NK-92 treated with Interleukin-12 subunit alpha and Interleukin-12 subunit beta, amount 100 ng/mL, for 24 hours (cell line): ENCODE results near the gene IFITM2.
"Not testable (repeated sequence)": the region's sequence is repeated elsewhere in the genome, so short reads cannot be mapped to it uniquely, and the experiment has no call there.

Experiments
- DNase-seq: peaks from one replicate; lab custom pipeline; 2025; lab: John Stamatoyannopoulos, UW

The IFITM2 gene

DNA sequence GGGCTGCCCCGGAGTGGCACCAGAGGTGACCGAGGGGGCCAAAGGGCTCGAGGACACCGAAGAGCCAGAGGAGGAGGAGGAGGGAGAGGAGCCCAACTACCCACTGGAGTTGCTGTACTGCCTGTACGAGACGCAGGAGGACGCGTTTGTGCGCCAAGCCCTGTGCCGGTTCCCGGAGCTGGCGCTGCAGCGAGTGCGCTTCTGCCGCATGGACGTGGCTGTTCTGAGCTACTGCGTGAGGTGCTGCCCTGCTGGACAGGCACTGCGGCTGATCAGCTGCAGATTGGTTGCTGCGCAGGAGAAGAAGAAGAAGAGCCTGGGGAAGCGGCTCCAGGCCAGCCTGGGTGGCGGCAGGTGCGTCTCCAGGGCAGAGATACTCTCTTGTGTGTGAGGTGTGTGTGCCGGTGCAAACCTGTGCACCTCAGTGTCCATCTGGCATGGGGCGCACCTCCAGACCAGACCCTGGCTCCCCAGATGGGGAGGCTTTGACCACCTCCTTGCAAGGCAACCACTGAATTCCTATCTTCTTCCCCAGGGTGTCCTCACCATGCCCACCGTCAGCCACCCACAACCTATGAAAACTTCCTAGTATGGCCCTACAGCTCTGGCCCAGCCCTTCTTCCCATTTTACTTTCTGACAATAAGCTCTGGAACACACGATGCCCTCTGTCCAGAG, 26.0 kb upstream of the IFITM2 start:
- DNase-seq: no peak

DNA sequence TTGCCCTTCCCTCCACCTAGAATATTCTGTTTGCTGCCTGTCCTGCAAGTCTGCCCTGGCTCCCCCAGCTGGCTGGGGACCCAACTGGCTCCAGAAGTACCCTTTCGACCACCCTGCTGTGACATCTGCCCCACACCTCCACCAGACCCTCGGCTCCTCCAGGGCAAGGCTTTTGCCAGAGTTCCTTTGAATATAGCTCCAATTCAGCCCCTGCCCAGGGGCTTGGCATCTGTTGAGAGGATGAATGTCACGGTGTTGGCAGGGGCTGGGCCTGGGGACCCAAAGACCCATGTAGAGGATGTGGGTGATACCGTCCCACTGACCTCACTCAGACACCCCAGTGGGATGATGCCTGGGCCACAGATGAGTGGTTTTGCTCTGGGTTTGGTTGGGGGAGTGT, 25.4 kb upstream of the IFITM2 start:
- DNase-seq: no peak

GRCh38 chr11:282630-283360, 24.8 kb upstream of the IFITM2 start:
- no peak for DNase-seq

DNA sequence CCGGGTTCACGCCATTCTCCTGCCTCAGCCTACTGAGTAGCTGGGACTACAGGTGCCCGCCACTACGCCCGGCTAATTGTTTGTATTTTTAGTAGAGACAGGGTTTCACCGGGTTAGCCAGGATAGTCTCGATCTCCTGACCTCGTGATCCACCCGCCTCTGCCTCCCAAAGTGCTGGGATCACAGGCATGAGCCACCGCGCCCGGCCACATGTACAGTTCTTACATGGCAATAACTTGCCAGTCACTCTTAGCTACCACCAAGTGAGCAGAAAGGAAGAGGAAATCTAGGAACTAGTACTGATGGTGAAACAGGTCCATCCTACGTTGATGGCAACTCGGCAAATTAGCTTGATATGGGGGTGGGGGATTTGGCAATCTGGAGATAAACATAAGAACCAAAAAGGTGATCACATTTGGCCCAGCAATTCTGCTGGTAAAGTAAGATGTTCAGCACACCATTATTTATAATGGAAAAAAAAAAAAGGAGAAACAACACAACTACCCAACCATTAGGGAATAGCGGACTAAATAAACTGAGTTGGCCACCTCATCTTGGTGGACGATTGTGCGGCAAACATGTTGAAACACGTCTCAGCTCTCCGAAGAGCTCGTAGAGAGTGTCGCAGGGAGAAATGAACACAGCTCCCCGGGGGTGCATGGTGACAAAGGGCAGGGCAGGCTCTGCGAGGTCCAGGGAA, 24.1 kb upstream of the IFITM2 start:
- no peak for DNase-seq

DNA sequence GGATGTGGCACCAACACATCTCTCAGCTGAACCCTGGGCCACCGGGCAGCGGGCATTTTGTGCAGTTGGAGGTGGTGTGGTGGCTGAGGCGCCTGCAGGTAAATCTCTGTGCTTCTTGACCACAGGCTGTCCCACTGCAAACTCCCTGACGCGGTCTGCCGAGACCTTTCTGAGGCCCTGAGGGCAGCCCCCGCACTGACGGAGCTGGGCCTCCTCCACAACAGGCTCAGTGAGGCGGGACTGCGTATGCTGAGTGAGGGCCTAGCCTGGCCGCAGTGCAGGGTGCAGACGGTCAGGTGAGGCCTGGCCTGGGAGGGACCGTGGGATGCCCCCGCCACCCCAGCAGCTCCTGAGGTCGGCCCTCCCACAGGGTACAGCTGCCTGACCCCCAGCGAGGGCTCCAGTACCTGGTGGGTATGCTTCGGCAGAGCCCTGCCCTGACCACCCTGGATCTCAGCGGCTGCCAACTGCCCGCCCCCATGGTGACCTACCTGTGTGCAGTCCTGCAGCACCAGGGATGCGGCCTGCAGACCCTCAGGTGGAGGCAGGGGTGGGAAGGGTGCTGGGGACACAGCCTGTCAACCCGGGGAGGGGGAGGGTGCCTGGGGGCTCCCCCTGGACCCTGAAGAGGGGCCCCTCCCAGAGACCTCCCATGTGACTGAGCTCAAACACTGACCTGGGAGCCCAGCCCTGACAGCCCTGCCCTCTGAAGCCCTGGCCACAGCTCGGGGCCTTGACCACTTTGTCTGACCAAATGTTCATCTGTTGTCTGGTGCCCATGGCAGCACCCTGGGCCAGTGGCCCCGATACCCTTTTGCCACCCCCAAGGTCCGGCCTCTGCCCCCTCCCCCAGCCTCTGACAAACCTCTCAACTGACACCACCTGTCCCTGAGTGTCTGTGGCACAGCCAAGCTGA, 23.3 kb upstream of the IFITM2 start:
- DNase-seq: no peak

DNA sequence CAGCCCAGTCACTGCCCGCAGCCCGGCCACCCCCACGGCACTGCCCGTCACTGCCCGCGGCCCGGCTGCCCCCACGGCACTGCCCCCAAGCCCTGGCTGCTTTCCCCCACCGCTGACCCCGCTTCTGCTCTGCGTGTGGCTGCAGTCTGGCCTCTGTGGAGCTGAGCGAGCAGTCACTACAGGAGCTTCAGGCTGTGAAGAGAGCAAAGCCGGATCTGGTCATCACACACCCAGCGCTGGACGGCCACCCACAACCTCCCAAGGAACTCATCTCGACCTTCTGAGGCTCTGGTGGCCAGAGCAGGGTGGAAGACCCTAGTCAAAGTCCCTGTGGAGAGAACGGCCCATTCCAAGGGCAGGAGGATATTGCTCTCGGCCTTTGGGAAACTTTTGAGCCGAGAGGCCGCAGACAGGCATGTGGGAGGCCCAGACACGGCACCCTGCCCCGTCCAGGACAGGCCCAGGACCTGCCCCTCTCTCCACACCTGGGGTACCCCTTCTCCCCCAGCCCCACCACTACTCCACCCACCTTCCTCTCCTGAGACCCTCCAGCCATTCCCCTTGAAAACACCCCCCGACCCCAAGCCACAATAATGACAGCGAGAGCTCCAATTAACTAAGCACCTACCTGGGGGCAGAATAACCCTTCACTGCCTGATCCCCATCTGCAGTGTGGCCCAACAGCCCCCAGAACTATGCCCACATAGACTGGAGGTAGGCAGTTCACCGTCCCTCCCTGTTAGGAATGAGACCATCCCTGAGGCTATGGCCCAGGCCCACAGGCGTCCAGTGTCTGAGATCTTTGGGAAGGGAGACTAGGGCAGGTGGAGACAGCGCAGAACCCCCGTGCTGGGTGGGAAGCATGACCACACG, 22.4 kb upstream of the IFITM2 start:
- no peak for DNase-seq

DNA sequence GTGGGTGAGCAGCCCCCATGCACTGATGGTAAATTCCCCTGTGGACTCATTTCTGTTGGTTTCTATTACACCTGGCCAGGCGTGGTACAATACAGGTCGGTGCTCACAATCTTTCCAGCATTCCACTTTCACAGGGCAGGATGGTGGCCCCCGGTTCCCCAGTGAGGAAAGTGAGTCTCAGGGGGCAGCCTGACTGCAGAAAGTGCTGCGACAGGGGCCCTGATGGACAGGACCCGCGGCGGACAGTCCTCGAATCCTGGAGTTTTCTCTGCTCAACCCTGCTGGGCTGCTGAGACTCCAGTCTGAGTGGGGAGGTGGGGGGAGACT, 21.8 kb upstream of the IFITM2 start:
- DNase-seq: no peak

DNA sequence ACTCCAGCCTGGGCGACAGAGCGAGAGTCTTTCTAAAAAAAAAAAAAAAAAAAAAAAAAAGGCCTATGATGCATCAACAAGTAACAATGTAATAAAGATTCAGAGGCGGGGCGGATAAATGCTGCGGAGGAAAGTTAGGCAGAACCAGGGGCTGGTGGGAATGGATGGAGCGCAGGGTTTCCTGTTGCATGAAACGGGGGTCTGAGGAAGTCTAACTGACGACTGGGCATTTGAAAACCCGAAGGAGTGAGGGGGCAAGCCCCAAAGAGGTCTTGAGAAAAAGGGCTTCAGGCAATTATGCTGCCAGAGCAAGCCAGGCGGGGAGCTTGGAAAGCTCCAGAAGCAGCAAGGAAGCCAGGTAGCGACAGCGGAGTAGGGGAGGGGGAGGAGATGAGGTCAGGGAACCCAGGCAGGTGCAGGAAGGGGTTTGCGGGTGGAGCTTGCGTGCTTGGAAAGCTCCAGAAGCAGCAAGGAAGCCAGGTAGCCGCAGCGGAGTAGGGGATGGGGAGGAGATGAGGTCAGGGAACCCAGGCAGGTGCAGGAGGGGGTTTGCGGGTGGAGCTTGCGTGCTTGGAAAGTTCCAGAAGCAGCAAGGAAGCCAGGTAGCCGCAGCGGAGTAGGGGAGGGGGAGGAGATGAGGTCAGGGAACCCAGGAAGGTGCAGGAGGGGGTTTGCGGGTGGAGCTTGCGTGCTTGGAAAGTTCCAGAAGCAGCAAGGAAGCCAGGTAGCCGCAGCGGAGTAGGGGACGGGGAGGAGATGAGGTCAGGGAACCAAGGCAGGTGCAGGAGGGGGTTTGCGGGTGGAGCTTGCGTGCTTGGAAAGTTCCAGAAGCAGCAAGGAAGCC, 20.4 kb upstream of the IFITM2 start:
- DNase-seq: not testable (repeated sequence)

DNA sequence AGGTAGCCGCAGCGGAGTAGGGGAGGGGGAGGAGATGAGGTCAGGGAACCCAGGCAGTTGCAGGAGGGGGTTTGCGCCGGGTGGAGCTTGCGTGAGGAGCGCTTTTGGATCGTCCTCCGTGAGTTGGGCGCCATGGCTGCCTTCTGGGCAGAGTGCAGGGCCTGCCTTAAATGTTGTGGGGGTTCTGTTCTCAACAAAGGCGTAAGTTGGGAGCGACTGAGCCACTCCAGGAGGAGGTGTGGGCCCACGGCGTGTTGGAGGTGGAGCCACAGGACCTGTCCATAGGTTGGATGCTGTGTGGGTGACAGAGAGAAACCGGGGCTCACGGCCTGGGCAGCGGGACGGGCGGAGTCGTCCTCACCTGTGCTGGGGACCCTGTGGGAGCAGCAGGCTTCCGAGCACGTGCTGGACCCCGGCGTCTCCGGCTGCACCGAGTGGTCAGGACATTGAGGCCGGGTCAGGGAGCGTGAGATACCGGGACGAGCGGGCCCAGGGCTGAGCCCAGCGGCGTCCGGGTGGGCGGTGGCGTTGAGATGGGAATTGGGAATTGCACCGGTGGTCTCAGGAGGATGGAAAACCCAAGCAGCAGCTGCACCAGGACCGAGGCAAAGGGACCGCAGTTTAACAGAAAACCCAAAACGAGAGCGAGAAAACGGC, 19.7 kb upstream of the IFITM2 start:
- no peak for DNase-seq

- no peak for DNase-seq
Measured at GRCh38 chr11:288478-289397, 18.9 kb upstream of the IFITM2 start, which contains the start of gene PGGHG. Gene PGGHG (plus strand): TSS chr11:289126. CDS start chr11:289817, 691 bp downstream.

DNA sequence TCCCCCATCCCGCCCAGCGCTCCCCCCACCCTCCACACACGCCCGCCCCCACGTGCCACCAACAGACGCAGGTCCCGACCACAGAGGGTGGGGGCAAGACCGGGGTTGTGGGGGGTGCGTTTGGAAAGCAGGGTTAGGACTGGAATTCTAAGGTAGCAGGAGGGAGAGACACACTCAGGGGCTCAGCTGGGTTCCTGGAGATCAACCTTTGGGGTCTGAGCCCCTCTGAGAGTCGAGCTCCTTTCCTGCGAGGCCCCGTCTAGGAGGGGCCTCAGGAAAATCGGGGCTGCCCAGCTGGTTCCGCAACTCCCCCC, 18.3 kb upstream of the IFITM2 start:
- DNase-seq: no peak

DNA sequence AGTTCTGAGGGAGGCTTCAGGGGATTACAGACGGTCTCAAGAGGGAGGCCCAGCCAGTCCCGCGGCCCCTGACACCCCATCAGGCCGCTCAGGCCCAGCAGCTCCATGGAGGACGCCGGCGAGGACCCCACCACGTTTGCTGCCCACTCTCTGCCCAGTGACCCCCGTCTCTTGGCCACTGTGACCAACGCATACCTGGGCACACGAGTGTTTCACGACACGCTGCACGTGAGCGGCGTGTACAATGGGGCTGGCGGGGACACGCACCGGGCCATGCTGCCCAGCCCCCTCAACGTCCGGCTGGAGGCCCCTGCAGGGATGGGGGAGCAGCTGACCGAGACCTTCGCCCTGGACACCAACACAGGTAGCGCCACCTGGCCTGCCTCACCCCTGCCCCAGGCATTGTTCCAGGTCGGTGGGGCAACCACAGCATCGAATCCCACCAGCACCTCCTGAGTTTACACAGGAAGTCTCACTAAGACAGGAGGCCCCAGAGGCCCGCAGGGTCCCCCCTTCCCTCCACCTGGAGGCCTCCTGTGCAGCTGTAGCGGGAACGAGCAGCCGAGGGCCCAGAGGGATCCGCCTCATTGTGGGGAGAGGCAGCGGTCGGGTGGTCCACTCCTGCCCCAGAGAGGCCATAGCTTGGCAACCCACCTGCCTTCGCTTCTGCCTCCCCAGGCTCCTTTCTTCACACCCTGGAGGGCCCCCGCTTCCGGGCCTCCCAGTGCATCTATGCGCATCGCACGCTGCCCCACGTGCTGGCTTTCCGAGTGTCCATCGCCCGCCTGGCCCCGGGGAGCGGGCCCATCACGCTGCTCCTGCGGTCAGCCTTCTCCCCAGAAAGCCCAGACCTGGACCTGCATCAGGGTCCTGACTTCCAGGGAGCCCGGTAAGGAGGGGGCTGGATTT, 17.6 kb upstream of the IFITM2 start:
- no peak for DNase-seq

- DNase-seq: no peak
Measured at GRCh38 chr11:290621-291231, 16.9 kb upstream of the IFITM2 start.

- DNase-seq: no peak
Measured at GRCh38 chr11:291281-292210, 16.1 kb upstream of the IFITM2 start.

DNA sequence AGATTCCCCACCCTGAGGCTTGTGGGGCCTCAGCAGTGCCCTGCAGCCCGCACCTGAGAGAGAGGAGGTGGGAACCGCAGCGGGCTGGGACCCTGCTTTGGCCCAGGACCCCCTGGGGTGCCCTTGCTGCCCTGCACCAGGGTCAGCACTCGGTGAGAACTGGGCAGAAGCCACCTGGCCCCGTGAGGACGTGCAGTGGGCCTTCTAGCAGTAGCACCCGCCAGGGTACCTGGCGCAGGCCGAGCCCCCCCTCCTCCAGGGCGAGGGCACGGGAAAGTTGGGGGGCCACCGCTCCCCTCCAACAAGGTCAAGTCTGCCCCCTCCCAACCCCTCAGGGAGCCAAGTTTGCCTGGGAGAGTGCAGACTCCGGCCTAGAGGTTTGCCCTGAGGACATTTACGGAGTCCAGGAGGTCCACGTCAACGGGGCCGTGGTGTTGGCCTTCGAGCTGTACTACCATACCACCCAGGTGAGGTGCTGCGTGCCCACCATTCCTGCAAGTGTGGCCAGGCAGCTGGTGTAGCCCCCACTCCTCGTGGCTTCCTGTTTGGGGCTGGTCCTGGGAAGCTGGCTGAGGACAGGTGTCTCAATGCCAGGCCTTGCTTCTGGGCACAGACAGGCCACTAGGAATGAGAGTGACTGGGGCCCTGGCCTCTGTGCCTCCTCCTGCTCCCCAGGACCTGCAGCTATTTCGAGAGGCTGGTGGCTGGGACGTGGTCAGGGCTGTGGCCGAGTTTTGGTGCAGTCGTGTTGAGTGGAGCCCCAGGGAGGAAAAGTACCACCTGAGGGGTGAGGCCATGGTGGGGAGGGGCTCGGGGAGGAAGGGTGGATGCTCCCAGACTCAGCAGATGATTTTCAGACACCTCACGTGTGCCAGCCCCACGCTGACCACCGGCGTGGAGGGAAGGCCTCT, 15.2 kb upstream of the IFITM2 start:
- DNase-seq: no peak
